ENCODE measurements around the gene SLC25A21. TPM values are rescaled to one million over a fixed set of nuclear protein-coding genes. Genes with fewer than 3 reads are reported as not detected.

Gene SLC25A21
- total and polyA plus RNA-seq, 2 experiments from 2014 or later, result 10.6 to 12.1 TPM

DNA sequence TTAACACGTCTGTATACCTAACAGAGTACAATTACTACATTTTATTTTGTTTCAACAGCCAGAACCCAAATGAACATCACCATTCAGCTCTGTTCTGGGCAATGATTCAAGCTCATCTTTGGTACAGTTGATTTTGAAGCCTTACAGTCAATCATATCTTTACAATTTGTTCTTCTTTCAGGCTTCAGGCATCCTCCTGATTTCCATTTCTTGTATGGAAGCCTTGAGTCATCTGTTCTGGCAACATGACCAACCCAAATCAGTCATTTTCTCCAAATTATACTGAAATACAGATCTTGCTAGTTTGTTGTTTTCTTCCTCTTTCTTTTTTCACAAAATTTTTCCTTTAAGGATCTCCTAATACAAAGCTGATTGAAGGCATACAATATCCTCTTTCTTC, 430.5 kb downstream of the SLC25A21 start:
- Histone ChIP-seq H3K4me1 (ENCODE audit: insufficient read depth) (no peaks in the 10 kb centered on the region), H3K4me3 (no peak overlapping the region), H4K20me1 (replicated peaks; ENCODE audit: insufficient read depth) (no peaks in the 10 kb centered on the region), H3K9me2 (ENCODE audit: insufficient read depth) (no peaks in the 10 kb centered on the region), H3K27me3 (ENCODE audit: insufficient read depth) (no peaks in the 10 kb centered on the region), H3K36me3 (ENCODE audit: insufficient read depth) (no peaks in the 10 kb centered on the region), H3K27ac (ENCODE audit: low read depth) (no peak overlapping the region), H2AFZ (no peak overlapping the region), H3K4me2 (no peak overlapping the region), H3F3A (replicated peaks; ENCODE audit: low read depth) (no peaks in the 10 kb centered on the region), H3K79me2 (replicated peaks; ENCODE audit: insufficient read depth) (no peaks in the 10 kb centered on the region)
- DNase-seq (ENCODE audit: low spot score) (no peak), ATAC-seq (no peak)
- Mint-ChIP-seq H3K27ac (no peak overlapping the region), H3K4me1 (no peaks in the 10 kb centered on the region), H3K36me3 (ENCODE audit: low read depth) (no peaks in the 10 kb centered on the region; the same call in 2 of the 3 replicates), H3K9me3 (peaks cover 14% of the 10 kb centered on the region; the same call in 2 of the 3 replicates), H3K27me3 (ENCODE audit: insufficient read depth, low read depth, poor library complexity) (no peaks in the 10 kb centered on the region), H3K4me3 (no peak overlapping the region)
- TF ChIP-seq JUNB (IDR thresholded peaks at IDR 0.05; ENCODE audit: unreplicated experiment), result no peak
- TF ChIP-seq, protein P1, sequence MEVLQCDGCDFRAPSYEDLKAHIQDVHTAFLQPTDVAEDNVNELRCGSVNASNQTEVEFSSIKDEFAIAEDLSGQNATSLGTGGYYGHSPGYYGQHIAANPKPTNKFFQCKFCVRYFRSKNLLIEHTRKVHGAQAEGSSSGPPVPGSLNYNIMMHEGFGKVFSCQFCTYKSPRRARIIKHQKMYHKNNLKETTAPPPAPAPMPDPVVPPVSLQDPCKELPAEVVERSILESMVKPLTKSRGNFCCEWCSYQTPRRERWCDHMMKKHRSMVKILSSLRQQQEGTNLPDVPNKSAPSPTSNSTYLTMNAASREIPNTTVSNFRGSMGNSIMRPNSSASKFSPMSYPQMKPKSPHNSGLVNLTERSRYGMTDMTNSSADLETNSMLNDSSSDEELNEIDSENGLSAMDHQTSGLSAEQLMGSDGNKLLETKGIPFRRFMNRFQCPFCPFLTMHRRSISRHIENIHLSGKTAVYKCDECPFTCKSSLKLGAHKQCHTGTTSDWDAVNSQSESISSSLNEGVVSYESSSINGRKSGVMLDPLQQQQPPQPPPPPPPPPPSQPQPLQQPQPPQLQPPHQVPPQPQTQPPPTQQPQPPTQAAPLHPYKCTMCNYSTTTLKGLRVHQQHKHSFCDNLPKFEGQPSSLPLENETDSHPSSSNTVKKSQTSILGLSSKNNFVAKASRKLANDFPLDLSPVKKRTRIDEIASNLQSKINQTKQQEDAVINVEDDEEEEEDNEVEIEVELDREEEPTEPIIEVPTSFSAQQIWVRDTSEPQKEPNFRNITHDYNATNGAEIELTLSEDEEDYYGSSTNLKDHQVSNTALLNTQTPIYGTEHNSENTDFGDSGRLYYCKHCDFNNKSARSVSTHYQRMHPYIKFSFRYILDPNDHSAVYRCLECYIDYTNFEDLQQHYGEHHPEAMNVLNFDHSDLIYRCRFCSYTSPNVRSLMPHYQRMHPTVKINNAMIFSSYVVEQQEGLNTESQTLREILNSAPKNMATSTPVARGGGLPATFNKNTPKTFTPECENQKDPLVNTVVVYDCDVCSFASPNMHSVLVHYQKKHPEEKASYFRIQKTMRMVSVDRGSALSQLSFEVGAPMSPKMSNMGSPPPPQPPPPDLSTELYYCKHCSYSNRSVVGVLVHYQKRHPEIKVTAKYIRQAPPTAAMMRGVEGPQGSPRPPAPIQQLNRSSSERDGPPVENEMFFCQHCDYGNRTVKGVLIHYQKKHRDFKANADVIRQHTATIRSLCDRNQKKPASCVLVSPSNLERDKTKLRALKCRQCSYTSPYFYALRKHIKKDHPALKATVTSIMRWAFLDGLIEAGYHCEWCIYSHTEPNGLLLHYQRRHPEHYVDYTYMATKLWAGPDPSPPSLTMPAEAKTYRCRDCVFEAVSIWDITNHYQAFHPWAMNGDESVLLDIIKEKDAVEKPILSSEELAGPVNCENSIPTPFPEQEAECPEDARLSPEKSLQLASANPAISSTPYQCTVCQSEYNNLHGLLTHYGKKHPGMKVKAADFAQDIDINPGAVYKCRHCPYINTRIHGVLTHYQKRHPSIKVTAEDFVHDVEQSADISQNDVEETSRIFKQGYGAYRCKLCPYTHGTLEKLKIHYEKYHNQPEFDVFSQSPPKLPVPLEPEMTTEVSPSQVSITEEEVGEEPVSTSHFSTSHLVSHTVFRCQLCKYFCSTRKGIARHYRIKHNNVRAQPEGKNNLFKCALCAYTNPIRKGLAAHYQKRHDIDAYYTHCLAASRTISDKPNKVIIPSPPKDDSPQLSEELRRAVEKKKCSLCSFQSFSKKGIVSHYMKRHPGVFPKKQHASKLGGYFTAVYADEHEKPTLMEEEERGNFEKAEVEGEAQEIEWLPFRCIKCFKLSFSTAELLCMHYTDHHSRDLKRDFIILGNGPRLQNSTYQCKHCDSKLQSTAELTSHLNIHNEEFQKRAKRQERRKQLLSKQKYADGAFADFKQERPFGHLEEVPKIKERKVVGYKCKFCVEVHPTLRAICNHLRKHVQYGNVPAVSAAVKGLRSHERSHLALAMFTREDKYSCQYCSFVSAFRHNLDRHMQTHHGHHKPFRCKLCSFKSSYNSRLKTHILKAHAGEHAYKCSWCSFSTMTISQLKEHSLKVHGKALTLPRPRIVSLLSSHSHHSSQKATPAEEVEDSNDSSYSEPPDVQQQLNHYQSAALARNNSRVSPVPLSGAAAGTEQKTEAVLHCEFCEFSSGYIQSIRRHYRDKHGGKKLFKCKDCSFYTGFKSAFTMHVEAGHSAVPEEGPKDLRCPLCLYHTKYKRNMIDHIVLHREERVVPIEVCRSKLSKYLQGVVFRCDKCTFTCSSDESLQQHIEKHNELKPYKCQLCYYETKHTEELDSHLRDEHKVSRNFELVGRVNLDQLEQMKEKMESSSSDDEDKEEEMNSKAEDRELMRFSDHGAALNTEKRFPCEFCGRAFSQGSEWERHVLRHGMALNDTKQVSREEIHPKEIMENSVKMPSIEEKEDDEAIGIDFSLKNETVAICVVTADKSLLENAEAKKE (CRISPR knock-in tag; IDR thresholded peaks at IDR 0.05), result no peak
- TF ChIP-seq REST (IDR thresholded peaks at IDR 0.05; ENCODE audit: unreplicated experiment), result no peak
- no peak for TF ChIP-seq ZNF331 (CRISPR knock-in tag; IDR thresholded peaks at IDR 0.05; ENCODE audit: low read depth)
- TF ChIP-seq ZNF114 (CRISPR knock-in tag; IDR thresholded peaks at IDR 0.05), result no peak
- no peak for TF ChIP-seq ETS1 (IDR thresholded peaks at IDR 0.05)
- no peak for TF ChIP-seq NANOG (IDR thresholded peaks at IDR 0.05; ENCODE audit: borderline replicate concordance)
- TF ChIP-seq EZH2 (IDR thresholded peaks at IDR 0.05; ENCODE audit: low read depth, unreplicated experiment), result no peak
- TF ChIP-seq, protein P2, sequence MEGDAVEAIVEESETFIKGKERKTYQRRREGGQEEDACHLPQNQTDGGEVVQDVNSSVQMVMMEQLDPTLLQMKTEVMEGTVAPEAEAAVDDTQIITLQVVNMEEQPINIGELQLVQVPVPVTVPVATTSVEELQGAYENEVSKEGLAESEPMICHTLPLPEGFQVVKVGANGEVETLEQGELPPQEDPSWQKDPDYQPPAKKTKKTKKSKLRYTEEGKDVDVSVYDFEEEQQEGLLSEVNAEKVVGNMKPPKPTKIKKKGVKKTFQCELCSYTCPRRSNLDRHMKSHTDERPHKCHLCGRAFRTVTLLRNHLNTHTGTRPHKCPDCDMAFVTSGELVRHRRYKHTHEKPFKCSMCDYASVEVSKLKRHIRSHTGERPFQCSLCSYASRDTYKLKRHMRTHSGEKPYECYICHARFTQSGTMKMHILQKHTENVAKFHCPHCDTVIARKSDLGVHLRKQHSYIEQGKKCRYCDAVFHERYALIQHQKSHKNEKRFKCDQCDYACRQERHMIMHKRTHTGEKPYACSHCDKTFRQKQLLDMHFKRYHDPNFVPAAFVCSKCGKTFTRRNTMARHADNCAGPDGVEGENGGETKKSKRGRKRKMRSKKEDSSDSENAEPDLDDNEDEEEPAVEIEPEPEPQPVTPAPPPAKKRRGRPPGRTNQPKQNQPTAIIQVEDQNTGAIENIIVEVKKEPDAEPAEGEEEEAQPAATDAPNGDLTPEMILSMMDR (conservative IDR thresholded peaks at IDR 0.05; ENCODE audit: low read depth in 2 of 2), result no peak
- TF ChIP-seq POLR2AphosphoS5 (IDR thresholded peaks at IDR 0.05; ENCODE audit: low read depth), result no peak
- no peak for TF ChIP-seq STAT1 (IDR thresholded peaks at IDR 0.05; ENCODE audit: unreplicated experiment)
- TF ChIP-seq EZH2phosphoT487 (IDR thresholded peaks at IDR 0.05; ENCODE audit: unreplicated experiment), result no peak
- no peak for TF ChIP-seq CREB1 (CRISPR knock-in tag; IDR thresholded peaks at IDR 0.05; ENCODE audit: low read depth)

All from GM23338 (cell line).